ENCODE data around the gene NTN1.

NTN1 gene

DNA sequence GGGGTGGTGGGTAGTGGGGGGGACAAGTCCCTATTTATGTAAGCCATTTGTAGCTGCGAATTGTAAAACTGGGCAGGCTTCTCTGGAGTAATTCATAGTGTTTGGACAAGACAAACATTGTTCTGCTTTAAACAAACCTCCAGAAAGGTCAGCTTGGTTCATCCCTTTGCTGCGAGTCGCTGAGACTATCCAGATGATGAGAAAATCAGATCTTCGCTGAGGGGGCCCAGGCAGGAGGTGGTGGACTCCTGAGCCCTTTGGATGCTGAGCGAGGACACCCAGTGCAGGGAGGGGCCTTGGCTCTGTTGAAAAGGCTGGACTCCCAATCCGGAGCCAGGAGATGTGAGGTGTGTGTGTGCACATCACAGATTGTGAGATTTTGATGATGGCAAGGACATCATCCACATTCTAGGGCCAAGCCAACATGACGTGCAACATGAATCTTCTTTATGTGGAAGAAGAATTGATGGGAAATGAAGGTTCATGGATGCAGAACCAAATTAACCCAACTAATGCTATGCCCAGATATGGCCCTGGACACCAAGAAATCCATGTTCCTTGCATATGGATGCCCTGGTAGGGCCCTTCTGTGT, 15.0 kb upstream of the NTN1 start:
- no peak for DNase-seq

DNA sequence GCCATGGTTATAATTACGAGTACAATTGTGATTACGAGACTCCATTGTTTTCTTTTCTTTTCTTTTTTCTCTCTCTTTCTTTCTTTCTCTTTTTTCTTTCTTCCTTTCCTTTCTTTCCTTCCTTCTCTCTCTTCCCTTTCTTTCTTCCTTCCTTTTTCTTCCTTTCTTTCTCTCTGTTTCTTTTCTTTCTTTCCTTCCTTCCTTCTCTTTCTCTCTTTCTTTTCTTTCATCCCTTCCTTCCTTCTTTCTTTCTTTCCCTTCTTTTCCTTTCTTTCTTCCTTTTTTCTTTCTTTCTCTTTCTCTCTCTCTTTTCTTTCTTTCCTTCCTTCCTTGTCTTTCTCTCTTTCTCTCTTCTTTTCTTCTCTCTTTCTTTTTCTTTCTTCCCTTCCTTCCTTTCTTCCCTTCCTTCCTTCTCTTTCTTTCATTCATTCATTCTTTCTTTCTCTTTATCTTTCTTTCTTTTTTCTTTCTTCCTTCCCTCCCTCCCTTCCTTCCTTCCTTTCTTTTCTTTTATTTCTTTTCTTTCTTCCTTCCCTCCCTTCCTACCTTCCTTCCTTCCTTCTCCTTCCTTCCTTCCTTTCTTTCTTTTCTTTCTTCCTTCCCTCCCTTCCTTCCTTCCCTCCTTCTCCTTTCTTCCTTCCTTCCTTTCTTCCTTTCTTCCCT, 14.1 kb upstream of the NTN1 start:
- no peak for DNase-seq

DNA sequence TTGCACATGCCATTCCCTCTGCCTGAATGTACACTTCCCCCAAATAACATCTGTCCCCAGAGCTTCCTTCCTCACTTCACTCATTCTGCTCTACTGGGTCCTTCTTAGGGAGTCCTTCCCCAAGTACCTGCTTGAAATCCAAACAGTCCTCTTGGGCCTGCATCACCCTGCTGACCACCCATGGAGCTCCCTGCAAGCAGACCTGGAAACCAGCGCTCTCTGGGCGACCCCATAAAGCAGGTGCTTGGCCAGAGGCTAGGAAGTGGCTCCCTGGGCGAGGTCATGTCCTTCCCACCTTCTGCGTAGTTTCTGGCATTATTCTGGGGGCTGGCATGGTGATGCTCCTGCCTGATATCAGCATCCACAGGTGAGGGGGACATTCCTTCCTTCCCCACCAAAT, 12.2 kb upstream of the NTN1 start:
- DNase-seq = no peak

GRCh38 chr17:9009737-9010136, 11.6 kb upstream of the NTN1 start:
- DNase-seq = no peak

- no peak for DNase-seq
Observed at GRCh38 chr17:9011001-9011400, 10.3 kb upstream of the NTN1 start.

DNA sequence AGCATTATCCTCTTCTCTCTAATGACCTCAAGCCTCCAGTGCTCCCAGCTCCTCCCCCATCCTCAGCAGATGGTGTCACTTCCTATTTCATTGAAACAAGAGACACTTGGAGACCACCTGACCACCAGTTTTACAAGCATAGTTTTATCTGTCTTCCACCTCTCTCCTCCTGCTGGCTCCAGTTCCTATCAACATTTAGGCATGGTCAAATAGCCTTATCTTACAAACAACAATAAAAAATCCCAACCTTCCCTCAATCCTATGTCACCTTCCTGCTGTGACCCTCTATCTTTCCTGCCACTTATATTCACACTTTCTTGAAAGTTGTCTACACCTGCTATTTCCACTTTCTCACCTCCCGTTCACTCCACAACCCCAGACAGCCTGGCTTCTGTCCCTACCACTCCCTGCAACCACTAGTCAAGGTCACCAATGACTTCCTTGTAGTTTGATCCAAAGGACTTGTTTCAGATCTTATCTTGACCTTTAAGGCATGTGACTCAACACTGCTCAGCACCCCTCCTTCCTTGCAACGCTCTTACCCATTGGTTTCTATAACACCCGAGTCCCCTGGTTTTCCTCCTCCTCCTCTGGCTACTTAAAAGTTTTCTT, 4.3 kb upstream of the NTN1 start:
- DNase-seq = peak; percentile 41

- no peak for DNase-seq
Observed at GRCh38 chr17:9018726-9019125, 2.6 kb upstream of the NTN1 start.

GRCh38 chr17:9020096-9020823, 1.1 kb upstream of the NTN1 start:
- DNase-seq = no peak

GRCh38 chr17:9020824-9021157, 519 bp upstream of the NTN1 start:
- DNase-seq = no peak

GRCh38 chr17:9021992-9022572, 772 bp downstream of the NTN1 start:
- DNase-seq = peak; percentile 3 to 5

- no peak for DNase-seq
Observed at GRCh38 chr17:9022573-9023391, 1.5 kb downstream of the NTN1 start.

- DNase-seq = no peak
Observed at GRCh38 chr17:9023392-9024218, 2.3 kb downstream of the NTN1 start.

GRCh38 chr17:9024497-9024896, 3.2 kb downstream of the NTN1 start:
- no peak for DNase-seq

- DNase-seq = no peak
Observed at GRCh38 chr17:9026741-9027140, 5.4 kb downstream of the NTN1 start.

GRCh38 chr17:9028202-9028987, 7.1 kb downstream of the NTN1 start:
- DNase-seq = no peak

DNA sequence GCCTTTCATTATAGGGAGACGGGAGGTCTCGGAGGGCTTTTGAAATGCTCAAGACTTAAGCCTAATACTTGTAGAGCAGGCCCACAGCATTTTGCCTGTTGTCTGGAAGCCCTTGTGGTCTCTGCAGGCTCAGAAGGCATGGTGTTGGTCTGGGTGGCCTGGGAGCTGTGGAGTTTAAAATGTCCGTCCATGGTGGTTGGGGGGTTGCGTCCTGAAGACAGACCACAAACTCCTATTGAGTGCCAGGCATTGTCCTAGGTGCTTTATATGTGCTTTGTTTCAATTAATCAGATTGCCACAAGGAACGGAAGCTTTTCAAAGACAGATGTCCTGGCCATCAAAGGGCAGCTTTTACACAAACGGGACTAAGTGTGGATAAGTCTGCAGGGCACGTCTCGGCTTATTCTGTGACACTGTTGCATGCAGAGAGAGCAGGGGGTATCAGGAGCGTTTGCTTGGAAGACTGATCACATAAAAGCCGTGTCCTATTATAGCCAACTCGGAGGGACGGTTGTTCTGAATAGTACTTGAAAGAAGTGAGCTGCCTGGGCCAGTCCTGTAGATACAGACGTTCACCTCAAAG, 7.8 kb downstream of the NTN1 start:
- no peak for DNase-seq

- DNase-seq = no peak
Observed at GRCh38 chr17:9032151-9032550, 10.8 kb downstream of the NTN1 start.

GRCh38 chr17:9032583-9032982, 11.3 kb downstream of the NTN1 start:
- DNase-seq = no peak

DNA sequence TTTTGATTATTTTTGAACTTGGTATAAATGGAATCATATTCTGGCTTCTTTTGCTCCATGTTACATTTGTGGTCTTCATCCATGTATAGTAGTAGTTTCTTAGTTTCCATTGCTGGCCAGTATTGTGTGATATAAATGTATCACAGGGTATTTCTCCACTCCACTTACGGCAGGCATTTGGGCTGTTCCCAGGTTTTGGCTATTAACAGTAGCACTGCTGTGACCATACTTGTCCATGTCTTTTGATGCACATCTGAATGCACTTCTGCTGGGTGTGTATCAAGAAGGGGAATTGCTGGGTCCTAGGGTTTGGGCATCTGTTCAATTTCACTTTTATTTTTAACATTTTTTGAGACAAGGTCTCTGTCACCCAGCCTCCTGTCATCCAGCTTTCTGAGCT, 13.9 kb downstream of the NTN1 start:
- no peak for DNase-seq

GRCh38 chr17:9036336-9036735, 15.0 kb downstream of the NTN1 start:
- no peak for DNase-seq

- DNase-seq = peak; percentile 77 to 88
Observed at GRCh38 chr17:9037736-9038135, 16.4 kb downstream of the NTN1 start.

All from Kasumi-1 (cell line).